Central memory CD8-positive, alpha-beta T cell (primary cell): ENCODE results near the gene CEP112.

Experiments used
- ATAC-seq: fragments of 150-1000 bp; cut with Tn5 transposase; replicated peaks from 2 replicates; pipeline ENCODE4 v1.10.0; 2022; ENCODE audit warnings: mild to moderate bottlenecking, moderate FRiP score, moderate number of reproducible peaks; ENCODE audit not compliant: poor library complexity, severe bottlenecking; ENCODE audit errors: extremely low read depth
- DNase-seq, 2 donors: peaks; one replicate each; pipeline ENCODE4 v3.0.0; 2021; ENCODE audit warnings: low spot score in 2 of 2
- H3K27ac Mint-ChIP-seq: one replicate; pipeline ENCODE4 v1.8.0; 2022; ENCODE audit warnings: low read depth, mild to moderate bottlenecking, moderate library complexity, mixed read lengths
- H3K27me3 Mint-ChIP-seq: one replicate; pipeline ENCODE4 v1.8.0; 2022; ENCODE audit warnings: mixed read lengths
- H3K36me3 Mint-ChIP-seq: one replicate; pipeline ENCODE4 v1.8.0; 2022; ENCODE audit warnings: mild to moderate bottlenecking, moderate library complexity, mixed read lengths; ENCODE audit not compliant: insufficient read depth
- H3K4me1 Mint-ChIP-seq: one replicate; pipeline ENCODE4 v1.8.0; 2022; ENCODE audit warnings: mixed read lengths
- H3K4me3 Mint-ChIP-seq: one replicate; pipeline ENCODE4 v1.8.0; 2022; ENCODE audit warnings: mild to moderate bottlenecking, moderate library complexity, mixed read lengths
- H3K9me3 Mint-ChIP-seq: one replicate; pipeline ENCODE4 v1.8.0; 2022; ENCODE audit warnings: mixed read lengths

The CEP112 gene

GRCh38 chr17:65618516-65618915, 573.4 kb downstream of the CEP112 start:
- Mint-ChIP-seq H3K4me1 (no peaks in the 10 kb centered on the region), H3K27me3 (peaks cover 9% of the 10 kb centered on the region), H3K36me3 (no peaks in the 10 kb centered on the region), H3K4me3 (no peak overlapping the region), H3K9me3 (no peaks in the 10 kb centered on the region), H3K27ac (no peak overlapping the region)
- ATAC-seq, result no peak
- no peak for DNase-seq

- ATAC-seq (no peak), DNase-seq (no peak)
- Mint-ChIP-seq H3K27ac (no peak overlapping the region), H3K36me3 (no peaks in the 10 kb centered on the region), H3K9me3 (no peaks in the 10 kb centered on the region), H3K4me3 (no peak overlapping the region), H3K4me1 (no peaks in the 10 kb centered on the region), H3K27me3 (peaks cover 9% of the 10 kb centered on the region)
Observed at GRCh38 chr17:65617496-65617895, 574.4 kb downstream of the CEP112 start.

- H3K9me3 Mint-ChIP-seq, result no peaks in the 10 kb centered on the region
- no peaks in the 10 kb centered on the region for H3K36me3 Mint-ChIP-seq
- no peak overlapping the region for H3K4me3 Mint-ChIP-seq
Observed at GRCh38 chr17:65609749-65610148, 582.2 kb downstream of the CEP112 start.

GRCh38 chr17:65609286-65609685, 582.6 kb downstream of the CEP112 start:
- DNase-seq, result no peak
- Mint-ChIP-seq H3K36me3 (no peaks in the 10 kb centered on the region), H3K27me3 (peaks cover 31% of the 10 kb centered on the region), H3K4me3 (no peak overlapping the region), H3K4me1 (no peaks in the 10 kb centered on the region), H3K27ac (no peak overlapping the region), H3K9me3 (no peaks in the 10 kb centered on the region)
- no peak for ATAC-seq

More at GRCh38 chr17:65609749-65610148, 582.2 kb downstream of the CEP112 start:
- no peaks in the 10 kb centered on the region for H3K4me1 Mint-ChIP-seq
- DNase-seq (no peak), ATAC-seq (no peak)
- no peak overlapping the region for H3K27ac Mint-ChIP-seq
- H3K27me3 Mint-ChIP-seq, result peaks cover 31% of the 10 kb centered on the region

- no peaks in the 10 kb centered on the region for H3K9me3 Mint-ChIP-seq
- no peak overlapping the region for H3K27ac Mint-ChIP-seq
- no peaks in the 10 kb centered on the region for H3K36me3 Mint-ChIP-seq
- ATAC-seq, result no peak
- no peaks in the 10 kb centered on the region for H3K4me1 Mint-ChIP-seq
- peaks cover 37% of the 10 kb centered on the region for H3K27me3 Mint-ChIP-seq
- H3K4me3 Mint-ChIP-seq, result no peak overlapping the region
- DNase-seq, result no peak
Observed at GRCh38 chr17:65604070-65604469, 587.9 kb downstream of the CEP112 start.

- Mint-ChIP-seq H3K4me3 (no peak overlapping the region), H3K9me3 (no peaks in the 10 kb centered on the region), H3K36me3 (no peaks in the 10 kb centered on the region), H3K27ac (no peak overlapping the region), H3K27me3 (peaks cover 33% of the 10 kb centered on the region), H3K4me1 (no peaks in the 10 kb centered on the region)
- ATAC-seq (no peak), DNase-seq (no peak)
Observed at GRCh38 chr17:65601881-65602280, 590.1 kb downstream of the CEP112 start.

GRCh38 chr17:65601145-65601544, 590.8 kb downstream of the CEP112 start:
- no peak overlapping the region for H3K4me3 Mint-ChIP-seq
- peaks cover 26% of the 10 kb centered on the region for H3K27me3 Mint-ChIP-seq
- ATAC-seq, result no peak
- no peak overlapping the region for H3K27ac Mint-ChIP-seq
- H3K9me3 Mint-ChIP-seq, result no peaks in the 10 kb centered on the region
- no peaks in the 10 kb centered on the region for H3K4me1 Mint-ChIP-seq
- no peak for DNase-seq
- H3K36me3 Mint-ChIP-seq, result no peaks in the 10 kb centered on the region

GRCh38 chr17:65600518-65600917, 591.4 kb downstream of the CEP112 start:
- Mint-ChIP-seq H3K9me3 (no peaks in the 10 kb centered on the region), H3K4me1 (no peaks in the 10 kb centered on the region), H3K4me3 (no peak overlapping the region), H3K27ac (no peak overlapping the region), H3K36me3 (no peaks in the 10 kb centered on the region), H3K27me3 (peaks cover 19% of the 10 kb centered on the region)
- DNase-seq (no peak), ATAC-seq (no peak)

- no peak for DNase-seq
- Mint-ChIP-seq H3K36me3 (no peaks in the 10 kb centered on the region), H3K4me1 (no peaks in the 10 kb centered on the region), H3K4me3 (no peak overlapping the region), H3K27ac (no peak overlapping the region), H3K9me3 (no peaks in the 10 kb centered on the region), H3K27me3 (peaks cover 14% of the 10 kb centered on the region)
- ATAC-seq, result no peak
Observed at GRCh38 chr17:65599650-65600049, 592.3 kb downstream of the CEP112 start.

GRCh38 chr17:65598746-65599145, 593.2 kb downstream of the CEP112 start:
- ATAC-seq, result no peak
- no peaks in the 10 kb centered on the region for H3K9me3 Mint-ChIP-seq
- H3K27me3 Mint-ChIP-seq, result peaks cover 23% of the 10 kb centered on the region
- no peaks in the 10 kb centered on the region for H3K4me1 Mint-ChIP-seq
- no peak overlapping the region for H3K4me3 Mint-ChIP-seq
- no peak overlapping the region for H3K27ac Mint-ChIP-seq
- no peak for DNase-seq
- H3K36me3 Mint-ChIP-seq, result no peaks in the 10 kb centered on the region

- ATAC-seq, result no peak
- Mint-ChIP-seq H3K27me3 (peaks cover 49% of the 10 kb centered on the region), H3K27ac (no peak overlapping the region), H3K4me1 (no peaks in the 10 kb centered on the region), H3K4me3 (no peak overlapping the region), H3K9me3 (no peaks in the 10 kb centered on the region), H3K36me3 (no peaks in the 10 kb centered on the region)
- DNase-seq, result no peak
Observed at GRCh38 chr17:65595071-65595656, 596.8 kb downstream of the CEP112 start.

GRCh38 chr17:65593855-65594845, 597.8 kb downstream of the CEP112 start:
- Mint-ChIP-seq H3K27me3 (peaks cover 43% of the 10 kb centered on the region), H3K4me3 (no peak overlapping the region), H3K9me3 (no peaks in the 10 kb centered on the region), H3K36me3 (no peaks in the 10 kb centered on the region), H3K4me1 (no peaks in the 10 kb centered on the region), H3K27ac (no peak overlapping the region)
- ATAC-seq, result no peak
- DNase-seq, result no peak
